GM19395 (cell line): ENCODE results near the gene UCK1.

Experiments
- ATAC-seq: cut with Tn5 transposase; IDR thresholded peaks from one replicate; pipeline ENCODE4 v1.9.1; 2021; ENCODE audit warnings: mild to moderate bottlenecking, moderate library complexity; ENCODE audit not compliant: unreplicated experiment

The UCK1 gene

DNA sequence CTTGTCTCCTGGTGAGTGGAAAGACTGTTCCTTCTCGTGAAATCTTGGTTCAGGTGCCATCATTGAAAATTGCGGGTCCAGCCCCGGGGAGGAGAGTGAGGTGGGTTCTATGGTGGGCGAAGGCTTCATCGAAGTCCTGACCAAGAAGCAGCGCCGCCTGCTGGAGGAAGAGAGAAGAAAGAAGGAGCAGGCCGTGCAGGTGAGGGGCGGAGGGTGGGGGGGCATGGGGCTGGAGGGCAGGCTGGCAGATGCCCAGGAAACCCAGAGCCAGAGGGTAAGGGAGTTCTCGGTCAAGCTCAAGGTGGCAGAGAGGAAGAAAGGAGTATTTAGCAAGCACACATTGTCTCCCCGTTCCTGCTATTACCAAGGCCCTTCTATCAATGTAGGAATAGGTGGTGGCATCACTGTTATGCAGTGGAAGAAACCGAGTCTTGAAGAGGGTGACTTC, 52.6 kb downstream of the UCK1 start:
- no peak for ATAC-seq

GRCh38 chr9:131477816-131478419, 53.1 kb downstream of the UCK1 start:
- no peak for ATAC-seq

GRCh38 chr9:131477367-131477766, 53.7 kb downstream of the UCK1 start:
- no peak for ATAC-seq

DNA sequence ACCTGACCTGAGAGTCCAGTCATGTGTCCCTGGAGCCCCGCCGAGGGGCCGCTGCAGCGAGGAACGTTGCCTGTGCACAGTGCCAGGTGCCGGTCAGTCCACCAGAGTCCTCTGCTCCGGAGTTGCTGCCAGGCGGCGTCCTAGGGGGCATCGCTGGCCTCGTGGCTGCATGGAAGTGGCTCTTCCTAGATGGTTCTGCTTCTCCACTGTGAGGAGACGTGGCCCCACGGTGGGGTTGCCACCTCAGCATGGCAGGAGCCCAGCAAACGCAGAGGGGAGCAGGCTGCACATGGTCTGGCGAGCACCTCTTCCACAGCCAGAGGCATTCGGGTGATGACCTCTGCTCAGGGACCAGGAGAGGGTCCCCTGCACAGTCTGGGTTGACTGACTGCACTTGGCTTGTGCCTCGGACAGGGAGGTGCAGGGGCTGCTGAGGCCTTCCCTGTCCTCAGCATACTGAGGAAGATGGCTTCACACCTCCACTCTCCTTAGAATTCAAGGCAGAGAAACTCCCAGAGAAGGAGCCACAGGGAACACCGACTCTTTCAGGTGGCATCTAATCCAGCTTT, 54.2 kb downstream of the UCK1 start:
- no peak for ATAC-seq

DNA sequence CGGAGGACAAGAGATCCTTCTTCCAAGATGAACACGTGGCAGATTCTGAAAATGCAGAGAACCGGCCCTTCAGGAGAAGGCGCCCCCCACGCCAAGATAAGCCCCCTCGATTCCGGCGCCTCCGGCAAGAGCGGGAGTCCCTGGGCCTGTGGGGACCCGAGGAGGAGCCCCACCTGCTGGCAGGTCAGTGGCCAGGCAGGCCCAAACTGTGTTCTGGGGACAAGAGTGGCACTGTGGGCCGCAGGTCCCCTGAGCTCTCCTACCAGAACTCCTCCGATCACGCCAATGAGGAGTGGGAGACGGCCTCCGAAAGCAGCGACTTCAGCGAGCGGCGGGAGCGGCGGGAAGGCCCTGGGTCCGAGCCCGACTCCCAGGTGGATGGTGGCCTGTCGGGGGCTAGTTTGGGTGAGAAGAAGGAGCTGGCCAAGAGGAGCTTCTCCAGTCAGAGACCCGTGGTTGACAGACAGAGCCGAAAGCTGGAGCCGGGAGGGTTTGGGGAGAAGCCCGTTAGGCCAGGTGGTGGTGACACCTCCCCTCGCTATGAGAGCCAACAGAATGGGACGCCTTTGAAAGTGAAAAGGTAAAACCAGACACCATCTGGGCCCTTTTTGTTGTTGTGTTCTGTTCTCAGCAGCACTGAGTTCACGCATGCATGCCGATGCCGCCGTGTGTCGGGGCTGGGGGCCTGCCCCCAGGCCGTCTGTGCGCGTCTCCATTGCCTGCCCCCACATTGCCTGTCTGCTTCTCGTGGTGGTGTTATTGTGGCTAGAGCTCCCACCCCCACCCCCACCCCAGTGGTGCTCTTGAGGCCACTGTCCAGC, 54.9 kb downstream of the UCK1 start:
- ATAC-seq = no peak

DNA sequence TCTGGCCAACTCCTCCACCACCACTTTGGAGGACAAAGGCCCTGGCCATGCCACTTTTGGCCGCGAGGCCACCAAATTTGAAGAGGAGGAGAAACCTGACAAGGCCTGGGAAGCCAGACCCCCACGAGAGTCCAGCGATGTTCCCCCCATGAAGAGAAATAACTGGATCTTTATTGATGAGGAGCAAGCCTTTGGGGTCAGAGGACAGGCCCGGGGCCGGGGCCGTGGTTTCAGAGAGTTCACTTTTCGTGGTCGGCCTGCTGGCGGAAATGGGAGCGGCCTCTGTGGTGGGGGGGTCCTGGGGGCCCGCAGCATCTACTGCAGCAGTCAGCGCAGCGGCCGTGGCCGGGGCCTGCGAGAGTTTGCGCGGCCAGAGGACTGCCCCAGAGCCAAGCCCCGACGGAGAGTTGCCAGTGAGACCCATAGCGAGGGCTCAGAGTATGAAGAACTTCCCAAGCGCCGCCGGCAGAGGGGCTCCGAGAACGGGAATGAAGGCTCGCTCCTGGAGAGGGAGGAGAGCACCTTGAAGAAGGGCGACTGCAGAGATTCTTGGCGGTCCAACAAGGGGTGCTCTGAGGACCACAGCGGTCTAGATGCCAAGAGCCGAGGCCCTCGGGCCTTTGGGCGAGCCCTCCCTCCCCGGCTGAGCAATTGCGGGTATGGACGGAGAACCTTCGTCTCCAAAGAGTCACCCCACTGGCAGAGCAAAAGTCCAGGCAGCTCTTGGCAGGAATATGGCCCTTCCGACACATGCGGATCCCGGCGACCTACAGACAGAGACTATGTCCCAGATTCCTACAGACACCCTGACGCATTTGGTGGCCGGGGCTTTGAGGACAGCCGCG, 55.7 kb downstream of the UCK1 start:
- ATAC-seq = no peak

DNA sequence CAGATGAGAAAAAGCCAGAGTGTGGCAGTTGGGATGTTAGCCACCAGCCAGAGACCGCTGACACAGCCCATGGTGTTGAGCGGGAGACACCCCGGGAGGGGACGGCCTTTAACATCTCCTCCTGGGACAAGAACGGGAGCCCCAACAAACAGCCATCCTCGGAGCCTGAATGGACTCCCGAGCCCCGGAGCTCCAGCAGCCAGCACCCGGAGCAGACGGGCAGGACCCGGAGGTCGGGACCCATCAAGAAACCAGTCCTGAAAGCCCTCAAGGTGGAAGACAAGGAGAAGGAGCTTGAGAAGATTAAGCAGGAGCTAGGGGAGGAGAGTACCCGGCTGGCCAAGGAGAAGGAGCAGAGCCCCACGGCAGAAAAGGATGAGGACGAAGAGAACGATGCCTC, 56.4 kb downstream of the UCK1 start:
- no peak for ATAC-seq

- no peak for ATAC-seq
These were observed 57.2 kb downstream of the UCK1 start for GRCh38 chr9:131473891-131474290.
